ENCODE data around the gene SLC25A29. TPM values are rescaled to one million over a fixed set of nuclear protein-coding genes. Genes with fewer than 3 reads are reported as not detected.
"Not testable (repeated sequence)": the region's sequence is repeated elsewhere in the genome, so short reads cannot be mapped to it uniquely, and the experiment has no call there.

SLC25A29 gene, protein sequence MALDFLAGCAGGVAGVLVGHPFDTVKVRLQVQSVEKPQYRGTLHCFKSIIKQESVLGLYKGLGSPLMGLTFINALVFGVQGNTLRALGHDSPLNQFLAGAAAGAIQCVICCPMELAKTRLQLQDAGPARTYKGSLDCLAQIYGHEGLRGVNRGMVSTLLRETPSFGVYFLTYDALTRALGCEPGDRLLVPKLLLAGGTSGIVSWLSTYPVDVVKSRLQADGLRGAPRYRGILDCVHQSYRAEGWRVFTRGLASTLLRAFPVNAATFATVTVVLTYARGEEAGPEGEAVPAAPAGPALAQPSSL
- 38.7 TPM for polyA plus RNA-seq (2013, experiment 1 of 2)
- polyA plus RNA-seq (2013, experiment 2 of 2) = 32.6 TPM

- Histone ChIP-seq H3K4me1 (ENCODE audit: control insufficient read depth, insufficient read depth, low read length, poor library complexity, severe bottlenecking) (no peaks in the 10 kb centered on the region), H3K4me3 (ENCODE audit: extremely low read depth, insufficient read depth, low read length, poor library complexity, severe bottlenecking) (peak within 1 kb of the TSS; percentile 74), H3K9me3 (ENCODE audit: control insufficient read depth, low read length) (no peaks in the 10 kb centered on the region), H3K27ac (ENCODE audit: low read depth, low read length, severe bottlenecking) (peak within 1 kb of the TSS; percentile 41), H3K36me3 (ENCODE audit: control insufficient read depth, insufficient read depth, low read length) (peaks cover 7% of the 10 kb centered on the region)
- 0 to 1% methylated on average over 104 to 111 of the region's 131 CpGs for WGBS, 2 experiments (ENCODE audit: insufficient coverage in 2 of 2)
Measured at GRCh38 chr14:100306101-100306997, at the start of gene SLC25A29. Gene SLC25A29, minus strand, starts transcription at chr14:100306444. Its CDS starts 212 bp downstream, at chr14:100306232.

DNA sequence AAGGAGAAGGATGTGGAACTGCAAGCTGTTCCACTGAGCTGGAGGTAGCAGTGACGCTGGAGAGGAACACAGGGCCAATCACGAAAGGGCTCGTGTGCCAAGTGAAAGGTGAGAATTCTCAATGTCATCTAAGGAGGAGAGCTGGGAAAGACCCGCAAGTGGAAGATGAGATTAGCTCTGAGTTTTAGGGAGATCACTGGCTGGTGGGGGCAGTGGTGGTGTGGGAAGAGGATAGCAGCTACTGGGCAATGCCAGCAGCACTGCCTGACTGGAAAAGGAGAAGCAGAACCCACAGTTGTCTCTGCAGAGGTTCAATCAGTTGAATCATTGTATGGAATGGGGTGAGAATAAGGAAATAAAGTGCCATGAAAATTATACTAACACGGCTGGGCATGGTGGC is 44.7 kb upstream of the SLC25A29 start:
- peaks cover 92% of the 10 kb centered on the region for H3K36me3 ChIP-seq (ENCODE audit: control insufficient read depth, insufficient read depth, low read length)
- H3K9me3 ChIP-seq (ENCODE audit: control insufficient read depth, low read length) = no peaks in the 10 kb centered on the region

GRCh38 chr14:100350276-100350926 is 44.2 kb upstream of the SLC25A29 start:
- Histone ChIP-seq H3K4me1 (ENCODE audit: control insufficient read depth, insufficient read depth, low read length, poor library complexity, severe bottlenecking) (no peaks in the 10 kb centered on the region), H3K9me3 (ENCODE audit: control insufficient read depth, low read length) (no peaks in the 10 kb centered on the region), H3K27ac (ENCODE audit: low read depth, low read length, severe bottlenecking) (no peak overlapping the region), H3K36me3 (ENCODE audit: control insufficient read depth, insufficient read depth, low read length) (peaks cover 91% of the 10 kb centered on the region), H3K4me3 (ENCODE audit: extremely low read depth, insufficient read depth, low read length, poor library complexity, severe bottlenecking) (no peak overlapping the region)
- WGBS, 2 experiments (ENCODE audit: insufficient coverage in 2 of 2) = 96 to 98% methylated on average over 6 to 8 of the region's 11 CpGs

More for the DNA sequence above, 44.7 kb upstream of the SLC25A29 start:
- no peaks in the 10 kb centered on the region for H3K4me1 ChIP-seq (ENCODE audit: control insufficient read depth, insufficient read depth, low read length, poor library complexity, severe bottlenecking)
- WGBS, 2 experiments (ENCODE audit: insufficient coverage in 2 of 2) = 88 to 94% methylated on average over 4 to 5 of the region's 5 CpGs
- no peak overlapping the region for H3K27ac ChIP-seq (ENCODE audit: low read depth, low read length, severe bottlenecking)
- no peak overlapping the region for H3K4me3 ChIP-seq (ENCODE audit: extremely low read depth, insufficient read depth, low read length, poor library complexity, severe bottlenecking)

DNA sequence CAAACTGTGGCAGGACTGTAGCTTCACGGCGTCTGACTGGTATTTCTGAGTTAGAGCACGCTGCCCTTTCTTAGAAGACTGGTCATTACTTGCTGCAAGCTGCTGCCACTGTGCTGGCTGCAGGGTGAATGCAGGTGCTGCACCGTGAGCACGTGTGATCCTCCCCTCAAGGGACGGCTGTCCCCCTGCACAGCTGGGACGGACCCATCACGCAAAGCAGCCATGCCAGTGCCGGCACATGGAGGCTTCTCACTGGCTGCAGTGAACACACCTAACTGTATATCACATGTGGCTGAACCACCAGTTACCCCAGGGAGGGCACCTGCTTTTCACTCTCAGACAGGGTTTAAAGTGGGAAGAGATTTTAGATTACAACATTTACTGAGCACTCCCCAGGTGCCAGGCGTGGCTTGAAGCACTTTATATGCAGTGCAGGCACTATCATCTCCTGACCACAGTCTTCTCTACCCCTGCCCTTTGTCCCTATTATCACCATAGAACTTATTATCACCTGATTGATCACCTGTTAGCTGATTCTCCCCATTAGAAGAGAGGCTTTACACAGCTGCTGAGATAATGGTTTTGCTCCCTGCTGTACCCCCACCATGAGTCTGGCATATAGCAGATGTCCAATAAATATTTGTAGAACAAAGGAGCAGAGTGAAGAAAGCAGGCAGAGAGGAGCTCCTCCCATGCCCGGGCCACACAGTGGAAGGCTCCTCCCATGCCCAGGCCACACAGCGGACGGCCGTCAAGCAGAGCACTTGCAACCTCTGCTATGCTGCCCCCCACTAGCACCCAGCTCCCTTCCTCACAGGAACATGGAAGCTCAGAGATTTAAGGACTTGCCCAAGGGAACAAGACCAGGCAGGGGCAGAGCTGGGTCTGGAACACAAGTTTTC is 42.8 kb upstream of the SLC25A29 start:
- 91 to 95% methylated on average over 11 to 14 of the region's 14 CpGs for WGBS, 2 experiments (ENCODE audit: insufficient coverage in 2 of 2)
- no peaks in the 10 kb centered on the region for H3K9me3 ChIP-seq (ENCODE audit: control insufficient read depth, low read length)
- H3K36me3 ChIP-seq (ENCODE audit: control insufficient read depth, insufficient read depth, low read length) = peaks cover 81% of the 10 kb centered on the region
- H3K4me1 ChIP-seq (ENCODE audit: control insufficient read depth, insufficient read depth, low read length, poor library complexity, severe bottlenecking) = no peaks in the 10 kb centered on the region
- no peak overlapping the region for H3K4me3 ChIP-seq (ENCODE audit: extremely low read depth, insufficient read depth, low read length, poor library complexity, severe bottlenecking)
- no peak overlapping the region for H3K27ac ChIP-seq (ENCODE audit: low read depth, low read length, severe bottlenecking)

DNA sequence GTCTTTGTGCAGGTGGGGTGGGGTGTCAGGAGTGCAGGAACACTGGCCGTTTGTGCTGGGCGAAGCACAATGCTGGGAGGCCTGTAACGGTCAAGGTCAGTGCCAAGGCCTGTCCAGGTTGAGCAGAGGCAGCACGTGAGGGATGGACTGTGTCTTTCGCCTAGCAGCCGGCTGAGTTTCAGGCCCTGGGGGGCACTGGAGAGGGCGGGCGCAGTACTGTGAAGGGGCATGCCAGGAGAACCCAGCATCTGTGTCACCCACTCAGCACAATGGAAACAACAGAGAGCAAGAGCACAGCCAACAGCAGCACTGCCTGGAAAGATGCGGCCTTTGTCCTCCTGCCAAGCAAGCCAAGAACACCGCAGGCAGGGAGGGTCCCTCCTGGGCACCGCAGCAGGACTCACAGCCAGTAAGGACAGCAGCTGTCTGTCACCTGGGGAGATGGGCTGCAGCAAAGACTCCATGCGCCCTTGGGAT is 42.0 kb upstream of the SLC25A29 start:
- H3K27ac ChIP-seq (ENCODE audit: low read depth, low read length, severe bottlenecking) = no peak overlapping the region
- WGBS, 2 experiments (ENCODE audit: insufficient coverage in 2 of 2) = 95 to 98% methylated on average over 9 to 12 of the region's 12 CpGs
- H3K36me3 ChIP-seq (ENCODE audit: control insufficient read depth, insufficient read depth, low read length) = peaks cover 78% of the 10 kb centered on the region
- no peak overlapping the region for H3K4me3 ChIP-seq (ENCODE audit: extremely low read depth, insufficient read depth, low read length, poor library complexity, severe bottlenecking)
- H3K4me1 ChIP-seq (ENCODE audit: control insufficient read depth, insufficient read depth, low read length, poor library complexity, severe bottlenecking) = no peaks in the 10 kb centered on the region
- H3K9me3 ChIP-seq (ENCODE audit: control insufficient read depth, low read length) = no peaks in the 10 kb centered on the region

DNA sequence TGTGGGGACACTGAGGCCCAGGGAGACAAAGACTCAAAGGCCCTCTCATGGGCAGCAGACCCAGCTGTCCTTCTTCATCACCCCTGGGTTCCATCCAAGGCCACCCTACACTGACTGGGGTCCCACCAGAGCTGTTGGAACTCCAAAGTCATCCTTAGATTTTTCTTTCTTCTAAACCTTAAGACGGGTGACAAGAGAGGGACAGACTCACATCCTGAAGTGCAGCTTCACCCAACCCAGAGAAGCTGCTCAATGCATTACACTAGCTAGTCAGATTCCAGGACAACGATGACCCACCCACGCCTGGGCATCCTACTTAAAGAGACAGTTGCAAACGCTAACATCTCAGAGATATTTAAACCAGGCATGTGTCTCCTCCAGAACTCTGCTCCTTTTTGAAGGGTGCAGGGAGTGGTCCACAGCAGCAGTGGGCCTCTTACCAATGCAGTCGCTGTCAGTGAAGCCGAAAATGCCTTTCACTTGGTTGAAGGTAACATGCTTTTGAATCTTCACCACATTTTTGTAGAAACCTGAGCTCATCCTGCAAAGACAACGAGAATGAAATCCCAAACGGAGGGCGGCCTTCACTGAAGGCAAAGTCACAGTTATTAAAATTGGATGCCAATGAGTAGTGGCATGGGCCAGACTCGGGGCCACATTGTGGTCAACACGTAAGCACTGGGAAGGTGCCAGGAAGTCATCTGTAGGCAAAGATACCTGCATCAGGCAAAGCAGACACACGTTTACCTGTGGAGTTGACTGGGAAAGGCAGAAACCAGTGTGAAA is 40.3 kb upstream of the SLC25A29 start:
- H3K36me3 ChIP-seq (ENCODE audit: control insufficient read depth, insufficient read depth, low read length) = peaks cover 78% of the 10 kb centered on the region
- no peak overlapping the region for H3K4me3 ChIP-seq (ENCODE audit: extremely low read depth, insufficient read depth, low read length, poor library complexity, severe bottlenecking)
- no peaks in the 10 kb centered on the region for H3K9me3 ChIP-seq (ENCODE audit: control insufficient read depth, low read length)
- WGBS, 2 experiments (ENCODE audit: insufficient coverage in 2 of 2) = 95 to 97% methylated on average over 10 to 12 of the region's 12 CpGs
- H3K4me1 ChIP-seq (ENCODE audit: control insufficient read depth, insufficient read depth, low read length, poor library complexity, severe bottlenecking) = peaks cover 7% of the 10 kb centered on the region
- no peak overlapping the region for H3K27ac ChIP-seq (ENCODE audit: low read depth, low read length, severe bottlenecking)

DNA sequence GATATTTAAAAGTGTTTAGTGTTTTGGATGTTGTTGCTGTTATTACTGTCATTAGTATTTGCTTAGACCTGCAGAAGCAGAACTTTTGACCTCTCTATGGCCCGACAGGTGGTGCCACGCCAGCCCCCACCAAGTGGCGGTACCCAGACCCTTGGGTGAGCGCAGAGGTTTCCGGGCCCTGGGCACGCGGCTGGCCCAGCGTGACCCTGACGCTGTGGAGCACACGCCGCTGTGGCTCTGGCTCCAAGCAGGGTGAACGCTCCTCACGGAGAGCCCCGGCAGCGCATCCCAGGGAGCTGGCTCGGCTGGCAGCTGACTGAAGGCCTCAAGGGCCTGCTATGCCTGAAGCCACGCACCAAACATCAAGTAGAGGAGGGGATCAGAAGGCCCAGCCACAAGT is 39.5 kb upstream of the SLC25A29 start:
- 97 to 98% methylated on average over 14 to 17 of the region's 17 CpGs for WGBS, 2 experiments (ENCODE audit: insufficient coverage in 2 of 2)
- Histone ChIP-seq H3K36me3 (ENCODE audit: control insufficient read depth, insufficient read depth, low read length) (peaks cover 70% of the 10 kb centered on the region), H3K4me3 (ENCODE audit: extremely low read depth, insufficient read depth, low read length, poor library complexity, severe bottlenecking) (no peak overlapping the region), H3K27ac (ENCODE audit: low read depth, low read length, severe bottlenecking) (no peak overlapping the region), H3K4me1 (ENCODE audit: control insufficient read depth, insufficient read depth, low read length, poor library complexity, severe bottlenecking) (peaks cover 12% of the 10 kb centered on the region), H3K9me3 (ENCODE audit: control insufficient read depth, low read length) (no peaks in the 10 kb centered on the region)

DNA sequence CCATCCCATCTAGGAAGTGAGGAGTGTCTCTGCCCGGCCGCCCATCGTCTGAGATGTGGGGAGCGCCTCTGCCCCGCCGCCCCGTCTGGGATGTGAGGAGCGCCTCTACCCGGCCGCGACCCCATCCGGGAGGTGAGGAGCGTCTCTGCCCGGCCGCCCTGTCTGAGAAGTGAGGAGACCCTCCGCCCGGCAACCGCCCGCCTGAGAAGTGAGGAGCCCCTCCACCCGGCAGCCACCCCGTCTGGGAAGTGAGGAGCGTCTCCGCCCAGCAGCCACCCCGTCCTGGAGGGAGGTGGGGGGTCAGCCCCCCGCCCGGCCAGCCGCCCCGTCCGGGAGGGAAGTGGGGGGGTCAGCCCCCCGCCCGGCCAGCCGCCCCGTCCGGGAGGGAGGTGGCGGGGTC is 38.4 kb upstream of the SLC25A29 start:
- H3K27ac ChIP-seq (ENCODE audit: low read depth, low read length, severe bottlenecking); H3K9me3 ChIP-seq (ENCODE audit: control insufficient read depth, low read length); H3K4me3 ChIP-seq (ENCODE audit: extremely low read depth, insufficient read depth, low read length, poor library complexity, severe bottlenecking): not testable (repeated sequence)
- H3K4me1 ChIP-seq (ENCODE audit: control insufficient read depth, insufficient read depth, low read length, poor library complexity, severe bottlenecking) = peaks cover 12% of the 10 kb centered on the region
- H3K36me3 ChIP-seq (ENCODE audit: control insufficient read depth, insufficient read depth, low read length) = peaks cover 68% of the 10 kb centered on the region
- WGBS, 2 experiments (ENCODE audit: insufficient coverage in 2 of 2) = no CpG with 5 or more reads among the region's 35 CpGs

DNA sequence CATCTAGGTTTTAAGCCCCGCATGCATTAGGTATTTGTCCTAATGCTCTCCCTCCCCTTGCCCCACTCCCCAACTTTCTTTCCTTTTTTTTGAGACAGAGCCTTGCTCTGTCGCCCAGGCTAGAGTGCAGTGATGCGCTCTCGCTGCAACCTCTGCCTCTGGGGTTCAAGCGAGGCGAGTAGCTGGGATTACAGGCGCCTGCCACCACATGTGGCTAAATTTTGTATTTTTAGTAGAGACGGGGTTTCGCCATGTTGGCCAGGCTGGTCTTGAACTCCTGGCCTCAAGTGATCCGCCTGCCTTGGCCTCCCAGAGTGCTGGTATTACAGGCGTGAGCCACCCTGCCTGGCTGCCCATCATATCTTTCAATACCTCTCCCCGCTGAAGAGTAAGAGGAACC is 36.6 kb upstream of the SLC25A29 start:
- H3K4me3 ChIP-seq (ENCODE audit: extremely low read depth, insufficient read depth, low read length, poor library complexity, severe bottlenecking); H3K27ac ChIP-seq (ENCODE audit: low read depth, low read length, severe bottlenecking); H3K9me3 ChIP-seq (ENCODE audit: control insufficient read depth, low read length): not testable (repeated sequence)
- Histone ChIP-seq H3K36me3 (ENCODE audit: control insufficient read depth, insufficient read depth, low read length) (peaks cover 66% of the 10 kb centered on the region), H3K4me1 (ENCODE audit: control insufficient read depth, insufficient read depth, low read length, poor library complexity, severe bottlenecking) (peaks cover 12% of the 10 kb centered on the region)
- 94 to 98% methylated on average over 9 to 10 of the region's 12 CpGs for WGBS, 2 experiments (ENCODE audit: insufficient coverage in 2 of 2)

All from mesodermal cell (in vitro differentiated cells).